Measurements from ENCODE around the gene ATE1. TPM values are rescaled to one million over a fixed set of nuclear protein-coding genes. Genes with fewer than 3 reads are reported as not detected.
"Not testable (repeated sequence)": the region's sequence is repeated elsewhere in the genome, so short reads cannot be mapped to it uniquely, and the experiment has no call there.

Gene ATE1
- total RNA-seq, 1 experiment from 2014 or later: 40.4 TPM

DNA sequence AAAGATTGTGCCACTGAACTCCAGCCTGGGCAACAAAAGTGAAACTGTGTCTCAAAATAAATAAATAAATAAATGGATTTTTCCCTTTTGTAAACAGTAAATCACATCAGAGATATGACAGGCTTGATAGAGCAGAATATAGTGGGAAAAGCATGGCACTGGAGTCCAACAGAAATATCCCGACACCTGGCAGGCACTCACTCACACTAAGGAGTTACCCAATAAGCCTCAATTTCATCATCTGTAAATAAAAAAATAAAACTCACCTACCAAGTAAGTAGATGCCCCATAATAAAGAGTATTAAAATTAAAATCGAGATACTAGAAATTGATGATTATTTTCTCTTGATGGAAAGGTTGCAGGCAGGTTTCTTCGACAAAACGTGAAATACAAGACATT is 1.7 kb downstream of the ATE1 start:
- BruUV-seq (replicated peaks): no TSS peak
- ChIA-PET POLR2A (interaction anchor here (1.0 to 3.8 kb wide), 3 partner anchors 93 to 1075 kb away, joined by 8 to 15 read pairs (median 9); partner anchors contain the start of gene WDR11), CTCF (no interaction called here)
- peak; percentile 43 for DNase-seq (ENCODE audit: unreplicated experiment)
- peaks cover 18% of the 10 kb centered on the region for H3K4me1 Mint-ChIP-seq (ENCODE audit: insufficient read depth, unreplicated experiment)
- TF ChIP-seq, protein P1, sequence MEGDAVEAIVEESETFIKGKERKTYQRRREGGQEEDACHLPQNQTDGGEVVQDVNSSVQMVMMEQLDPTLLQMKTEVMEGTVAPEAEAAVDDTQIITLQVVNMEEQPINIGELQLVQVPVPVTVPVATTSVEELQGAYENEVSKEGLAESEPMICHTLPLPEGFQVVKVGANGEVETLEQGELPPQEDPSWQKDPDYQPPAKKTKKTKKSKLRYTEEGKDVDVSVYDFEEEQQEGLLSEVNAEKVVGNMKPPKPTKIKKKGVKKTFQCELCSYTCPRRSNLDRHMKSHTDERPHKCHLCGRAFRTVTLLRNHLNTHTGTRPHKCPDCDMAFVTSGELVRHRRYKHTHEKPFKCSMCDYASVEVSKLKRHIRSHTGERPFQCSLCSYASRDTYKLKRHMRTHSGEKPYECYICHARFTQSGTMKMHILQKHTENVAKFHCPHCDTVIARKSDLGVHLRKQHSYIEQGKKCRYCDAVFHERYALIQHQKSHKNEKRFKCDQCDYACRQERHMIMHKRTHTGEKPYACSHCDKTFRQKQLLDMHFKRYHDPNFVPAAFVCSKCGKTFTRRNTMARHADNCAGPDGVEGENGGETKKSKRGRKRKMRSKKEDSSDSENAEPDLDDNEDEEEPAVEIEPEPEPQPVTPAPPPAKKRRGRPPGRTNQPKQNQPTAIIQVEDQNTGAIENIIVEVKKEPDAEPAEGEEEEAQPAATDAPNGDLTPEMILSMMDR (IDR thresholded peaks at IDR 0.05; ENCODE audit: unreplicated experiment): no peak
- intact Hi-C loops (cut with micrococcal nuclease): loop anchor here (1.0 to 2.0 kb wide), 3 partner anchors 49 to 186 kb away; partner anchors contain the start of gene NSMCE4A
- no peak overlapping the region for H3K27ac Mint-ChIP-seq (ENCODE audit: low read depth, unreplicated experiment)
- peaks cover 9% of the 10 kb centered on the region for H3K36me3 Mint-ChIP-seq (ENCODE audit: insufficient read depth, unreplicated experiment)
- H3K4me3 Mint-ChIP-seq (ENCODE audit: unreplicated experiment): peak overlapping the region; percentile 93
- H3K27me3 Mint-ChIP-seq (ENCODE audit: insufficient read depth, unreplicated experiment): no peaks in the 10 kb centered on the region
- no peaks in the 10 kb centered on the region for H3K9me3 Mint-ChIP-seq (ENCODE audit: unreplicated experiment)

DNA sequence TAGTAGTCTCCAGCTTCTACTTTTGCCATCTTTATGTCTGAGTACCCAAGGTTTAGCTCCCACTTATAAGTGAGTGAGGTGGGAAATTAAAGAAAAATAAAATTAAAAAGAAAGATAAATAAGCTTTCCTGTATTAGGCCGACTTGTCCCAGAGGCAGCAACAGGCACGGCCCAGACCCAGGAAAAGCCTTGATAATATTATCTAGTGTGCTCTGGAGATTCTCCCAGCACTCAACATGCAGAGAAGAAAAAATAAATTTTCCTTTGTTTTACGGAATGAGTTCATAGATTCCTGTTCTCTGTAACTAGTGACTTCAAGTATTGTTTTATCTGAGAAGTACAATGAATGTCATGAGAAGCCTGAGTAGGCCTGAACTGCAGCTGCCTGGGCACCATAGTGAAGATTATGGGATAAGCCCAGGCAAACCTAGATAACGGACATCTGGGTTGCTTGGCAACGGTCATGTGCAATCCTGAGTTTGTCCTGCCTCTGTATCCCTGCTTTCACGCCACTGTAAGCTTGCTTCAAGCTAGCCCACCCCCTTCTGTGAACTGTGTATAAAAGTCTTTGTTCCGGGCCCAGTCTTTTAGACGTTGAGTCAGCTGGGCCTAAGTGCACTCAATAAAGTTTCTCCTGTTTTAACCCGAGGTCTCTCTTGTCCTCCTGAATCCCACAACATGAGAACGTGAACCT is 6.4 kb downstream of the ATE1 start:
- Mint-ChIP-seq H3K9me3 (ENCODE audit: unreplicated experiment) (no peaks in the 10 kb centered on the region), H3K27ac (ENCODE audit: low read depth, unreplicated experiment) (no peak overlapping the region), H3K4me1 (ENCODE audit: insufficient read depth, unreplicated experiment) (peaks cover 3% of the 10 kb centered on the region), H3K4me3 (ENCODE audit: unreplicated experiment) (no peak overlapping the region), H3K36me3 (ENCODE audit: insufficient read depth, unreplicated experiment) (peaks cover 37% of the 10 kb centered on the region), H3K27me3 (ENCODE audit: insufficient read depth, unreplicated experiment) (no peaks in the 10 kb centered on the region)
- no peak for DNase-seq (ENCODE audit: unreplicated experiment)
- intact Hi-C loops (cut with micrococcal nuclease): no loop called here
- no TSS peak for BruUV-seq (replicated peaks)
- TF ChIP-seq, protein P1 (IDR thresholded peaks at IDR 0.05; ENCODE audit: unreplicated experiment): no peak
- CTCF ChIA-PET: interaction anchor here (1.0 kb wide), 1 partner anchor 20 kb away, joined by 4 read pairs; no protein-coding TSS in a partner anchor
- POLR2A ChIA-PET: no interaction called here

DNA sequence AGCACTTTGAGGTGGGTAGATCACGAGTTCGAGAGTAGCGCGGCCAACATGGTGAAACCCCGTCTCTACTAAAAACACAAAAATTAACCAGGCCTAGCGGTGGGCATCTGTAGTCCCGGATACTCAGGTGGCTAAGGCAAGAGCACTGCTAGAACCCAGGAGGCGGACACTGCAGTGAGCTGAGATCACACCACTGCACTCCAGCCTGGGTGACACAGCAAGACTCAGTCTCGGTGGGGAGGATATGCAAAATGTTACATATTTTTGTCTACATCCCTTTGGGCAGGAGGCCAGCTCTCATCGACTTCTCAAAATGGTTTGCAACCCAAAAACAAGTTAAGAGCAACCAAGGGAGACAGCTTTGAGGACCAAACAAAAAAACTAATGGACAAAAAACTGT is 8.2 kb downstream of the ATE1 start:
- H3K27ac Mint-ChIP-seq (ENCODE audit: low read depth, unreplicated experiment): no peak overlapping the region
- no peak for DNase-seq (ENCODE audit: unreplicated experiment)
- H3K4me1 Mint-ChIP-seq (ENCODE audit: insufficient read depth, unreplicated experiment): no peaks in the 10 kb centered on the region
- no peaks in the 10 kb centered on the region for H3K27me3 Mint-ChIP-seq (ENCODE audit: insufficient read depth, unreplicated experiment)
- peaks cover 47% of the 10 kb centered on the region for H3K36me3 Mint-ChIP-seq (ENCODE audit: insufficient read depth, unreplicated experiment)
- ChIA-PET CTCF (interaction anchor here (0.5 to 0.9 kb wide), 2 partner anchors 18 to 184 kb away, joined by 3 to 4 read pairs; no protein-coding TSS in a partner anchor), POLR2A (interaction anchor here (0.6 kb wide), 2 partner anchors 333 to 767 kb away, joined by 3 read pairs; no protein-coding TSS in a partner anchor)
- H3K4me3 Mint-ChIP-seq (ENCODE audit: unreplicated experiment): no peak overlapping the region
- TF ChIP-seq, protein P1 (IDR thresholded peaks at IDR 0.05; ENCODE audit: unreplicated experiment): no peak
- H3K9me3 Mint-ChIP-seq (ENCODE audit: unreplicated experiment): no peaks in the 10 kb centered on the region
- no TSS peak for BruUV-seq (replicated peaks)
- intact Hi-C loops (cut with micrococcal nuclease): no loop called here

DNA sequence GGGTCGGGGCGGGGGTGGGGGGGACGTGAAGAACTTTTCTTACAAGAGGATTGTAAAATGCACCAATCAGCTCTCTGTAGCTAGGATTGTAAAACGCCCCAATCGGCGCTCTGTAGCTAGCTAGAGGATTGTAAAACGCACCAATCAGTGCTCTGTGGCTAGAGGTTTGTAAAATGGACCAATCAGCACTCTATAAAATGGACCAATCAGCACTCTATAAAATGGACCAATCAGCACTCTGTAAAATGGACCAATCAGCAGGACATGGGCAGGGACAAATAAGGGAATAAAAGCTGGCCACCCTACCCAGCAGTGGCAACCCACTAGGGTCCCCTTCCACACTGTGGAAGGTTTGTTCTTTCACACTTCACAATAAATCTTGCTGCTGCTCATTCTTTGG is 9.0 kb downstream of the ATE1 start:
- peaks cover 51% of the 10 kb centered on the region for H3K36me3 Mint-ChIP-seq (ENCODE audit: insufficient read depth, unreplicated experiment)
- H3K27me3 Mint-ChIP-seq (ENCODE audit: insufficient read depth, unreplicated experiment); H3K27ac Mint-ChIP-seq (ENCODE audit: low read depth, unreplicated experiment); DNase-seq (ENCODE audit: unreplicated experiment); intact Hi-C loops (cut with micrococcal nuclease); POLR2A ChIA-PET; BruUV-seq (replicated peaks); H3K9me3 Mint-ChIP-seq (ENCODE audit: unreplicated experiment); H3K4me3 Mint-ChIP-seq (ENCODE audit: unreplicated experiment); H3K4me1 Mint-ChIP-seq (ENCODE audit: insufficient read depth, unreplicated experiment): not testable (repeated sequence)
- CTCF ChIA-PET: interaction anchor here (0.6 kb wide), 1 partner anchor 34 kb away, joined by 4 read pairs; no protein-coding TSS in a partner anchor
